ENCODE measurements around the gene SPSB1. TPM values are rescaled to one million over a fixed set of nuclear protein-coding genes. Genes with fewer than 3 reads are reported as not detected.

Gene SPSB1
- total and polyA plus RNA-seq, 2 experiments from 2014 or later, result 2.4 to 6.8 TPM

- TF ChIP-seq ZNF462 (CRISPR knock-in tag; IDR thresholded peaks at IDR 0.05) (no peak), CTCF (conservative IDR thresholded peaks at IDR 0.05; ENCODE audit: low read depth in 2 of 2) (no peak), STAT1 (IDR thresholded peaks at IDR 0.05; ENCODE audit: unreplicated experiment) (no peak), NANOG (IDR thresholded peaks at IDR 0.05; ENCODE audit: borderline replicate concordance) (no peak), ZNF114 (CRISPR knock-in tag; IDR thresholded peaks at IDR 0.05) (no peak), ETS1 (IDR thresholded peaks at IDR 0.05) (no peak), REST (IDR thresholded peaks at IDR 0.05; ENCODE audit: unreplicated experiment) (no peak), JUNB (IDR thresholded peaks at IDR 0.05; ENCODE audit: unreplicated experiment) (no peak)
These were observed 41.2 kb upstream of the SPSB1 start (continued) for GRCh38 chr1:9251501-9251900.

Measured in GM23338 (cell line).